H1 (cell line): ENCODE measurements around the gene MEF2C. TPM values are rescaled to one million over a fixed set of nuclear protein-coding genes. Genes with fewer than 3 reads are reported as not detected.

Source experiments
- SIN3A ChIP-seq, 2 experiments: IDR thresholded peaks in 1 of 2; conservative IDR thresholded peaks in 1 of 2; 2 replicates each; pipeline ENCODE4 v1.6.1; 2011 to 2012; ENCODE audit warnings: low read length in 2 of 2, improper control_type of control experiment in 1 of 2, low read depth in 1 of 2, mild to moderate bottlenecking in 1 of 2
- polyA plus RNA-seq, 7 experiments: library from polyadenylated mRNA; depleted of rRNA in 3 of 7; stranded (reverse) in 5 of 7; unstranded in 2 of 7; fragments of >200 nt in 5 of 7; fragments of 200-250 nt in 2 of 7; gene quantifications; 1 replicate in 5 of 7; 2 replicates in 1 of 7; 4 replicates in 1 of 7; pipeline versions ENCODE4 v1.2.1 to v1.2.3, GENCODE V29; 2011 to 2013; ENCODE audit warnings: missing spikeins in 2 of 7, mixed read lengths in 2 of 7
- total RNA-seq: library from RNA; stranded (reverse); fragmentation: NEBNext Ultra II Directional; extraction: Animal tissue kit (Norgen Biotek cat#: 25700); gene quantifications from 2 replicates; pipeline ENCODE4 v1.2.1, GENCODE V29; 2021

The MEF2C gene
- total and polyA plus RNA-seq, 2 of the 8 experiments (the other 6 are each of a cell fraction or from before 2014, with no cell fraction given) = 0.59 to 0.99 TPM

GRCh38 chr5:88675168-88675707 is 207.7 kb downstream of the MEF2C start (continued):
- no peak for TF ChIP-seq SIN3A (conservative IDR thresholded peaks at IDR 0.05 in 1 of 2, IDR thresholded peaks at IDR 0.05 in 1 of 2; ENCODE audit: low read depth in 1 of 2, low read length in 2 of 2)
